Smooth muscle cell of the brain vasculature (primary cell): ENCODE measurements around the gene QRSL1.
"Not testable (repeated sequence)": the region's sequence is repeated elsewhere in the genome, so short reads cannot be mapped to it uniquely, and the experiment has no call there.

Experiments used
- DNase-seq: peaks from one replicate; pipeline ENCODE4 v3.0.0-alpha.2; 2012; ENCODE audit warnings: low read depth, low spot score

Gene QRSL1

DNA sequence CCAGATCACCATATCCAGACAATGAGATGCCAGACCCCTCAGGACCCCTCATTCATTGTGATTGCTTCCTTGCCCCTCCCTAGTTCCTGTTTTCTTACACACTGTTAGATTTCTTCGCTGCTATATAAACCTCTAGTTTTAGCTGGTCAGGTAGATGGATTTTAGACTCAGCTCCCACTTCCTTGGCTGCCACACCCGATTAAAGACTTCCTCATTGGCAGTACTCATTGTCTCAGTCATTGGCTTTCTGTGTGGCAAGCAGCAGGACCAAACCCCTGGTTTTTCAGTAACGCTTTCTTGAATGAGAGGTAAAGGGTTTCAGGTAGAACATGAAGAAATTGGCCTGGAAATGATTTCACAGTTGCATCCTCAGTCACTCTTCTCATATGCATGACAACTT is 47.9 kb downstream of the QRSL1 start:
- no peak for DNase-seq

DNA sequence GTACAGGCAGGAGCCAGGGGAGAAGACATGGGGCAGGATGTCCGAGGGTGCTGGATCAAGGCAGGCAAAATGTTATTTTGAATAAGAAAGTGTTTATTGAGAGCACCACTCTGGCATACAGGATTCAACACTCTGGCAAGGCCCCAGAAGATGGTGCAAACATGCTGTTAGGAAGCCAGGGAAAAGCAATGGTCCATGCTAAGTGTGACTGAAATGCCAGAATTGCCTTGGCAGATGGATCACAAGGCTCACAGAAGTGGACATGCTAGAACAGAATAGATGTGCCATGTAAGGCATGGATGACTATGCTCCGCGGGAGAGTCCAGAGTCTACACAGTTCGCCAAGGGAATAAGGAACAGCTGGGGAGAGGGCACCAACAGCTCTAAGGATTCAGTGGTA is 54.6 kb downstream of the QRSL1 start:
- DNase-seq = no peak

DNA sequence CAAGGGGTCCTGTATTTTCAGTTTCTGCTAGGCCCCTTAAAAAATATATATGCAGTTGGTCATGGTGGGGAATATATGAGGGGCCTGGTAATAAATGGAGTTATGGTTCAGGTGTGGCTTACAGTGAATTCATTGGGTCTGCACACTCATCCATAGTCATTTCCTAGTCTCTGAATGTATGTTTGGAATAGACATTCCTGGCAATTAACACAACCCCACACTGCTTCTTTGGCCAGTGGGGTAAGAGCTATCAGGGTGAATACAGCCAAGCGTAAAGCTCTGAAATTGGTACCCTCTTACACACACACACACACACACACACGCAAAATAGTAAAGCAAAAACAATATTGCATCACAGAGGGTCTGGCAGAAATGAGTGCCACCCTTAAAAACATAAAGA is 56.5 kb downstream of the QRSL1 start:
- DNase-seq = no peak

- DNase-seq = no peak
Measured at GRCh38 chr6:106688177-106688951, 59.0 kb downstream of the QRSL1 start.

GRCh38 chr6:106692112-106692818 is 62.9 kb downstream of the QRSL1 start:
- DNase-seq = peak; percentile 17

- no peak for DNase-seq
Measured at GRCh38 chr6:106692819-106693208, 63.4 kb downstream of the QRSL1 start.

- no peak for DNase-seq
Measured at GRCh38 chr6:106693418-106693817, 64.0 kb downstream of the QRSL1 start.

DNA sequence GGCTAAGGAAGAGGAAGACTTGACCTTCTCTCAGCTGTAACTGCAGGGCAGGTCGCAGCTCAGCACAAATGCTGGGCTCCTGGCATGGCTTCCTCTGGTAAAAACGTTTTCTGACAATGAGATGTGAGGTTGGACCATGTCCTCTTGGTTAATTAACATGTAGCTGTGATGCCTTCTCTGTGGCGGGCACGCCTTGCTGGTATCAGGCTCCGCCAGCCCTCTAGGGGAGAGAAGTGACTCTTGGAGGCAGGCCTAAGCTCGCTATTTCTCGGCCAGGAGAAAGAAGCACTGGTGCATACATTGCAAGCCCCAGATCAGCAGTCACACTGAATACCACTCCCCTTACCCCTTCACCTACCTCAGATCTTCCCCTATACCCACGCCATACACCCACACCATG is 65.0 kb downstream of the QRSL1 start:
- DNase-seq = no peak

DNA sequence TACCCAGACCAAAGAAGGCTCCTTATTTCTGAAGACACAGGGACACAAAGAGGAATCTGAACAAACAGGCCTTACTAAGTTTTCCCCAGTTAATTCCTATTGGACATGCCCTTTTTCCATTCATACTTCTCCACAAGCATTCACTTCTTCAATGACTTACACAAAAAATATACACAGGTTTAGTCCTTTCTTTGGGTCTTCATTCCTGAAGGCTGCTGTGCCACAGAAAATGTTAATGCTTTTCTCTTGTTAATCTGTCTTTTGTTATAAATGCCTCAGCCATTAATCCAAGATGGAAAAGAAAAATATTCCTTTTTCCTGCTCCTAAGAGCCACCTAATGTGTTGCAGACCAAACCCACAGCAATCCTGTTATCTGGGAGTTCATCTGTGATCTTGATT is 71.2 kb downstream of the QRSL1 start:
- DNase-seq = no peak

DNA sequence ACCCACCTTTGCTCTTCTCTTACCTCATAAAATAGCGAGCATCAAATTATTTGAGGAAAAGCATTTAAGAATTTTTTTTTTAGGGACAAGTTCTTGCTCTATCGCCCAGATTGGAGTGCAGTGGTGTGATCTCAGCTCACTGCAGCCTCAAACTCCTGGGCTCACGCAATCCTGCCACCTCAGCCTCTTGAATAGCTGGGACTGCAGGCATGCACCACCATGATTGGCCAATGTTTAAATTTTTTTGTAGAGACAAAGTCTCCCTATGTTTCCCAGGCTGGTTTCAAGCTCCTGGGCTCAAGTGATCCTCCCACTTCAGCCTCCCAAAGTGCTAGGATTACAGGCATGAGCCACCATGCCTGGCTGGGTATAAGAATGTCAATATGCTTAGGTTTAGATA is 71.8 kb downstream of the QRSL1 start:
- not testable (repeated sequence) for DNase-seq

DNA sequence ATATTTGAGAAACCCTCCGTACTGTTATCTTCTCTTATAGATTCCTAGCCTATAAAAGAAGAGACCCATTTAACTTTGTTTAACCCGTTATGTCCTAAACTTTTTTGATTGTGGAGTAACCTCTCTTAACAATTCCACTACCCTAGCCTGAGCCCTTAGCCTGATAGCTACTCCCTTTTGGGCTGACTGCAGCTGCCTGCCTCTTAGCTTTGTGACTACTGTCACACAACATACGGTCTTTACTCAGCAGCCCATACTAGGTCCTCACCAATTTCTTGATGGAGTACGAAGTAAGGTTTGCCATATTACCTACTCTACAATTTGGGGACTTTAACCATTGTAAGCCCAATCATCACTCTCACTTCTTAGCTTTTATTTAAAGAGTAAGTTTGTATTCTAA is 72.7 kb downstream of the QRSL1 start:
- DNase-seq = no peak

DNA sequence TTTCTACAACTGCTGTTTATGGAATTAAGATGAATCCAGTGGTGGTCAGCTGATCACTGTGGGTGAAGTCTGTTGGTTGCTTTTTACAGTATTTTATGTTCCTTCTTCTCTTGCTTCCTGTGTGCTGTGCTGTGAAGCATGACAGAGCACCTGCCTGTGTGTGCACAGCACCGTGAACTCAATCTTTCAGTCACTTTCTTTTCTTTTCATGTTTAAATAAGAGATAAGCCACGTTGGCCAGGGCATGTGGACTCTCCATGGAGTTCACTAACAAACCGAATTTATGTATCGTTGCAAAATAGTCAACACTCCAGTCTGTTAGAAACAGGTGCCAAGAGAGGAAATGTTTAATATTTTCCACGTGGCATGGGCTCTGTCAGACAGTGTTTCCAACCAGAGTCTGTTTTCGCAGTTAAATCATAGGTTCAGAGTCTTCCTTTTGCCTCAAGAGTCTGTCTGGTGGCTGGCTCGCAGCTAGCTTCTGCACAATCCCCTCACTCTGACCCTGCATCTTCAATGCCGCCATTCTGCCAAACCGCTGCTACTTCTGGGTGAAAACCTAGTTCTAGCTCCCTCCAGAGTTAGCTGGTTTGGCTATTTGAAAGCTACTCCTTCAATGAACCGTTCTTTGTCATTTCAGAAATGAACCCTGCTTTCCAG is 73.2 kb downstream of the QRSL1 start:
- DNase-seq = no peak

- no peak for DNase-seq
Measured at GRCh38 chr6:106704327-106704726, 74.9 kb downstream of the QRSL1 start.

GRCh38 chr6:106705156-106705555 is 75.8 kb downstream of the QRSL1 start:
- DNase-seq = no peak

- DNase-seq = no peak
Measured at GRCh38 chr6:106710580-106710979, 81.2 kb downstream of the QRSL1 start.

GRCh38 chr6:106714281-106714680 is 84.9 kb downstream of the QRSL1 start:
- DNase-seq = no peak

DNA sequence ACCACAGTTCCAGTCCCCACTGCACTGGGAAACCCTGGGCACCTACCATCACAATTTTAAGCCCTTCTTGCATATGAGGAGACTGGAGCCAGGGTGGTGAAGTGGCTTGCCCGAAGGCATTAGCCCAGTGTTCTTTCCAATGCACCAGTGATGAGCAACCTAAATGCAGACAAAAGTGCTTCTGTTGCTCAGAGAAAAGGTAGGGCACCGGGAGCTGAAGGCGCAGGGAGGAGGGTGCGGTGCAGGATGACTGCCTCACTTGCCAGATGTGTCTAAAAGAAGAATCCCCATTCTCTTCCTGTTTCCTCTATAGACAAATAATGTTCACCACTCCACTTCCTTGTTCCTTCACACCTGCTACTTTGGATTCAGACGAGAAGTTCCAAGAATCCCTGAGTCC is 86.5 kb downstream of the QRSL1 start:
- no peak for DNase-seq

DNA sequence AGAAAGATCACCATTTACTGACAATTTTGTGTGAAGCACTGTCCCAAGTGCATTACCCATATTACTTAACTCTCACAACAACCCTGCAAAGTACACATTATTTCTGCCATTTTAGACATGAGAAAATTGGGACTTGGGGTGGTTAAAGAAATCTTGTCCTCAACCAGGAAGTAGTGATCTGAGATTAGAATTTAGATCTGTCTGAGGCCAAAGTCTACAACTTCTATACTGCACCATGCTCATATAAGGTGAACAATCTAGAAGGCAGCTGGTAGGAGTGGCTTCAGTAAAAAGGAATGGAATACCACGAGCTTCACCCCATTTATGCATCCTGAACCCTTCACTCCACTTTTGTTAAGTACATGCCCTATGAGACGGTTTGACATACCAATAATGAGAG is 87.6 kb downstream of the QRSL1 start:
- DNase-seq = no peak
